Activated CD4-positive, alpha-beta T cell treated with anti-CD3 and anti-CD28 coated beads for 24 hours (primary cell): ENCODE data around the gene C3orf20.
"Not testable (repeated sequence)": the region's sequence is repeated elsewhere in the genome, so short reads cannot be mapped to it uniquely, and the experiment has no call there.

Experiments used
- DNase-seq, 2 donors: peaks; one replicate each; pipeline ENCODE4 v3.0.0-alpha.2; 2020; ENCODE audit warnings: low read depth in 2 of 2

Gene C3orf20

DNA sequence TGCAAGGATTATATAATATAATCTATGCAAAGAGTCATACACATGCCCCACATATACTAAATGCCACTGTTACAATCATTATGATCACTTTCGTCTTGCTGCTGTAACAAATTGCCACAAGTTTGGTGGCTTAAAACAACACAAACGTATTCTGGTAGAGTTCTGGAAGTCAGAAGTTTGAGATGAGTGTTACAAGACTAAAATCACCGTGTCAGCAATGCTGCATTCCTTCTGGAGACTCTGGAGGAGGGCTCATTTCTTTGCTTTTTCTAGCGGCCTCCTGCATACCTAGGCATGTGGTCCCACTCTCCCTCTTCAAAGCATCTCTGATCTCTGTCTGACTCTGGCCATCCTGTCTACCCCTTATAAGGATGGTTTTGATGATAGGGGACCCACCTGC lies 24.7 kb upstream of the C3orf20 start:
- DNase-seq = no peak

DNA sequence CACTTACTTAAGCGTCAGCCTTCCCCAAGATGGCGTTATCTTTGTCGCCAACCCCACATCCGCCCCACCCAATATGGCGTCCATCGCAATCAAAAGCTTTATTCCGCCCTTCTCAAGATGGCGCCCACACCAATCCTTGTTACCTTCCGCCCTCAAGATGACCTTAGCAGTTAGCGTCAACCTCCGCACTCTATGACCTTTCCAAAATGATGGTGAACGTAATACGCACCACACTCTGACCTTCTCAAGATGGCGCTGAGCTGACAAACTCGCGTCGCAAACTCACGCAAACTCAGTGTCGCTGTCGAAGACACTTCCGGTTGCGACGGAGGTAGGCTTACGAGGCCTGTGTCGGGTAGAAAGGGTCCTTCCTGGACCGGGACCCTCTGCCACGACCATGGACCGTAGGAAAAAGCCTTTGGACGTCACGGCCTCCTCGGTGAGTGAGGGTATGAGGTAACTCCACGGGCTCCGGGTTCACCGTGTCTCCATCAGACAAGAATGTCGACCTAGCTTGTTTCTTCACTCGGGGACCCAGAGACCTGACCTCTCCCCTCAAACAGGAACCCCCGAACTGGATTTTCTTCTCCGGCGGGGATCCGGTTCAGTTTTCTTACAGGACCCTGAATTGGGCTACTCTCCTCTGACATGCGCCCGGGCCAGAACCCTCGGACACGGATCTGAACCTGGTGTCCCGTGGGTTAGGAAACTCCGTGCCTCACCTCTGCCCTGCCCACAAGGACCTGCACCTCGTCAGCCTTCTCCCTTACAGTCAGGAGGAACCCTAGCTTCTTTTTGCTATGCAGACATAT lies 23.3 kb upstream of the C3orf20 start, which contains the start of gene CCDC174:
Gene CCDC174, plus strand, starts transcription at position 323 of the 812 bp plus-strand sequence. Its CDS starts 75 bp downstream, at position 398.
- DNase-seq = peak; percentile 82 to 89

DNA sequence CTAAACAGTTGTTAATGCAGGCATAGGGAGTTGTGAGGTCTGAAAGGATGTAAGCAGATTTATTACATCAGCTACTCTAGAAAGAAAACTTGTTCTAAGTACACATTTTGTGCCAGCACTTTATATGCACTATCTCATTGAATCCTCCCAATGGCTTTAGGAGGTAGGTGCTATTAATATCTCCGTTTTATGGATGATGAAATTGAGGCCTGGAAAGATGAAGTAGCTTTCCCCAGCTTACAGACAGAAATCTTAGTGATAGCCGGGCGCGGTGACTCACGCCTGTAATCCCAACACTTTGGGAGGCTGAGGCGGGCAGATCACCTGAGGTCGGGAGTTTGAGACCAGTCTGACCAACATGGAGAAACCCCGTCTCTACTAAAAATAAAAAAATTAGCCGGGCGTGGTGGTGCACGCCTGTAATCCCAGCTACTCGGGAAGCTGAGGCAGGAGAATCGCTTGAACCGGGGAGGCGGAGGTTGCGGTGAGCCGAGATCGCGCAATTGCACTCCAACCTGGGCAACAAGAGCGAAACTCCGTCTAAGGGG lies 22.5 kb upstream of the C3orf20 start:
- not testable (repeated sequence) for DNase-seq

DNA sequence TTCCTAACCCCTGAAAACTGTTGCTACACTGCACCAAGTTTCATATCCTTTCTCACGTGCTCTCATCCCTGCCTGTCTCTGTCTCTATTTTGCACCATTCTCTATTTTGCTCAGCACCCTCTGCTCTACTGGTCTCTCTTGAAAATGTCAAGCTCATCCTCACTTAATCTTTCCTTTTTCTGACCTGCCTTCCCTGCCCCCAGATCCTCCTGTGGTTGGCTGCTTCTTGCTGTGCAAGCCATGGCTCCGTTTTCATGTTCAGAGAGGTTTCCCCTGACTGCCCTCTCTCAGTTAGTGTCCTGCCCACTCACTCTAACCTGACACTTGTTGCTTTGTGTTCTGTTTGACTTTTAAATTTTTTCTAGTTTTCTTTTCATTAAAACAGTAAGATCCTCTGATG lies 17.4 kb upstream of the C3orf20 start:
- no peak for DNase-seq

DNA sequence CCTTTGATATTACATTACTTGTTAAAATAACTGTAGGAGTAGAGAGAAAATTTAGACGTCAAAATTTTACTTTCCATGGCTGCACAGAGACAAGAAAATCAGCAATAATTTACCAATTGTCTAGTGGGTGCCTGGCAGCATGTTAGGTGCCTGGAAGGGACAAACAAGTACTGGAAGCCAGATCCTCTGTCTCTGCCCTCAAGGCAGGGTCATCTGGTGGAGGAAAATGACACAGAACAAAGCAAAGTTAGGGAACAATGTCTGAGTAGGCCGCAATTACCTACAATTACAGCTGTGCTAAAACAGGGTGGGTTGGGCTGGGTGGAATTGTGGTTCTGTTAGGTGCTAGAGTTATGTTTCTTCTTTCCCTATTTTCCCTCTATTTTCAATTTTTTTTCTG lies 16.0 kb upstream of the C3orf20 start:
- DNase-seq = no peak

DNA sequence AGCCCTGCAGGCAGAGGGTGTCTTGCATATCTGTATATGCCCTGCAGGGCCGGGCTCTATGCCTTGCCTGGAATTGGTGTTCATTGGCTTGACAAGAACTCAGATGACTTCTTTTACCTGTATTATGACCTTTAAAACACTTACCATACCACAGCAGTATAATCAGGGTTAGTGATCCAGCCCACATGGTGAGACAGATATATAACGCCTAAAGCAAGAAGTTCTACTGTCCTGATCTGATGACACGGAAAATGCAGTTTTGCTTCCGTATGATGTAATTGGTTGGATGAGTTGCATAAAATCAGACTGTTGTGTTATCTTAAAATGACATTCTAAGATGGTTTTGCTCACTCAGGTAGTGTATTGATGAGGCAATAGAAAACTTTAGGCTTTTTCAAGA lies 14.0 kb upstream of the C3orf20 start:
- no peak for DNase-seq

DNA sequence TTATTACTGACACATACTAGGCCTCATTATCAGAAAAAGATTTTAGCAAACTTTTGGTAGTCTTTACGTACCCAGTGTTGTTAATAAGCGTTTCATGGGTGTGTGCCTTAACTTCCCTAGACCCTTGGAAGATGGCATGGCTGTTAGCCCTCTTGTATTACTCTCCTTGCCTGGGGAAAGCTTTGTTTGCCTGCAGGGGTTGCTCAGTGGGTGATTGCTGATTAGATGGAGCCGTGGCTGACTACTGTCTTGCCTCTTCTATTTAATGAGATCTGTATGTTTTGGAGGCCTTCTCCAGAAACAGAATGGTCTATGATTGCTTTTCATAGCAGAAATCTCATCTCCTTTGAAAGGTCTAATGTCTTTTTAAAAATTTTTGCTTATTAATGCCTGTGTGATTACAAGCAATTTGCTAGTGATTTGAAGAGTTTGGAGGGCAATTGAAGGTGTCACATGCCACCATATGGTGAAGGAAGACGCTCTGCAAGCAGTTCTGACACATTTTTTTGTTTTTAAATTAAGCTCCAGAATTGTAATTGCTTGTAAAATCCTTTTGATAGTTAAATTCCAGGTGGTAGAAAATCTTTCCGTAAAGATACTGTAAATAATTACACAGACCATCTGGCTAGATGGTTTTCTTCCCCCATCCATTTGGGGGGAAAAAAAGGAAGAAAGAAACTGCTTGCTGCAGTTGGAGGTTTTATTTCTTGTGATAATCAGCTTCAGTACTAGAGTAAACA lies 11.4 kb upstream of the C3orf20 start:
- DNase-seq = no peak

DNA sequence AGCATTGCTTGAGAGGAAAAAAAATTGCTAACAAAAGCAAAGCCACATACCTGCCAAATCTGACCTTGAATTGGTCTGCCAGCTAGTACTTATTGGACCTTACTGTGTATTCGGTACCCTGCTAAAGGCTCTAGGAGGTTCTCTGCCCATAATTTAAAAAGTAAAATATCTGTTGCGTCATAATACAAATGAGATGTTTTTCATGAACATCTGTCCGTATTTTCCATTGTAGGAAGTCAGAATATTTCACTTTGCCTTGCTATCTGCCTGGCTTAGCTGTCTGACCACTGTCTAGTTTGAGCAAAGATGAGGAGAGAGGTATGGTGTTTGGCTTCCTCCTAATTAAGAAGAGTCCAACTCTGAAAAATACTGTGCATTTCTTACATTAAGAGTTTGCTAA lies 10.8 kb upstream of the C3orf20 start:
- DNase-seq = no peak

DNA sequence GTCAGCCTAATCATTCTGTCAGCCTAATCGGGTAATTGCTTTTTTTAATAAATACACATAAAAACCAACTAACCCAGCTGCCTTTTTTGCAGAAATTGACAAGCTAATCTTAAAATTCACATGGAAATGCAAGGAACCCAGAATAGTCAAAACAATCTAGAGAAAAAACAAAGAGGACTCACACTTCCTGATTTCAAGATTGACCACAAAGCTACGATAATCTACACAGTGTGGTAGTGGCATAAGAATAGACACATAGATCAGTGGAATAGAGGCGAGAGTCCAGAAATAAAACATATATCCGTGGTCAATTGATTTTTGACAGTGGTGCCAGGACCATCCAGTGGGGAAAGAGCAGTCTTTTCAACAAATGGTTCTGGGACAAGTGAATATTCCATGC lies 2.4 kb upstream of the C3orf20 start:
- DNase-seq = no peak

DNA sequence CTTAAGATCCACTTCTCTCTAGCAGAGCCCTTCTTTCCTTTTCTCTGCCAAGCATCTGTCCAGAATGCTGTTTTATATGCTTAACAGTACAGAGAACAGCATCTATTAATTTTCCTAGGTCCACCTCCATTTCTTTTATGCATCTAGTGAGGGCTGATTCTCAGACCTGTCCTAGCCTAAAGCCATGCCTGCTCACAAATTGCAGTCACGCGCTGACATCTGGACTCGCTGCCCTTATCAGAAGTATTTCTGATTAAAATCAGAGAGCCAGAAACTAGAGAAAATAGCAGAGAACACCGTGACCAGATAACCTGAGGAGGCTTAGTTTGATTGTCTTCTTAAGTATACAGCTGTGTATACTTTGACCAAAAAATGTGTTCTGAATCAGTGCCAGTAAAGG lies 1.9 kb downstream of the C3orf20 start:
- DNase-seq = no peak

DNA sequence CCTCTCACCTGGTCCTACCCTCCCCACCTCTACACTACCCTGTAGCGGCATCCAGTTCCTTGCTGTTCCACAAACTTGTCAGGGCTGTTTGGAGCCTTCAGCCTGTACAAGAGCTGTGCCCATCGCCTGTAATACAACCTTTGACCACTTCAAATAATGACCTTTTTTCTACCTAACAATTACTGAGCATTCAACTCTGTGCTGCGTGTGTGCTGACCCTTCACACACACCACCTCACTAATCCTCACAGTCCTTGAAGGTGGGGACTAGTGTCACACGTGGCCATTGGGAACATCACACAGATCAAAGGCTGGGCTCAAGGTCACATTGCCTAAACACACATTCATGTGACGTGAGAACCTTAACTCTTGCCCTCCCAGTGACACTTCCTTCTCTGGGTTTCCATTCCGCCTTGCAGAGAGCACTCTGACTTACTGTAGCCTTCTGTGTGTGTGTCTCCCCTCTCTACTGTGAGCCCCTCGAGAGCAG lies 3.1 kb downstream of the C3orf20 start:
- DNase-seq = no peak

DNA sequence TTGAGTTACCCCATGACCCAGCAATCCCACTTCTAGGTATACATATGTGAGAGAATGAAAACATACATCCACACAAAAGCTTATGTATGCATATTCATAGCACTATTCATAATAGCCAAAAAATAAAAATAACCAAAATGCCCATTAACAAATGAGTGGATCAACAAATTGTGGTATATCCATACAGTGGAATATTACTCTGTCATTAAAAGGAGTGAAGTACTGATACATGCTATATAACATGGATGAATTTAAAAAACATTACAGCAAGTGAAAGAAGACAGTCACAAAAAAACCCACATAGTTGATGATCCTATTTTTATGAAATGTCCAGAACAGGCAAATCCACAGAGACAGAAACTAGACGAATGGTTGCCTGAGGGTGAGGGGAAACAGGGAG lies 5.2 kb downstream of the C3orf20 start:
- DNase-seq = no peak

DNA sequence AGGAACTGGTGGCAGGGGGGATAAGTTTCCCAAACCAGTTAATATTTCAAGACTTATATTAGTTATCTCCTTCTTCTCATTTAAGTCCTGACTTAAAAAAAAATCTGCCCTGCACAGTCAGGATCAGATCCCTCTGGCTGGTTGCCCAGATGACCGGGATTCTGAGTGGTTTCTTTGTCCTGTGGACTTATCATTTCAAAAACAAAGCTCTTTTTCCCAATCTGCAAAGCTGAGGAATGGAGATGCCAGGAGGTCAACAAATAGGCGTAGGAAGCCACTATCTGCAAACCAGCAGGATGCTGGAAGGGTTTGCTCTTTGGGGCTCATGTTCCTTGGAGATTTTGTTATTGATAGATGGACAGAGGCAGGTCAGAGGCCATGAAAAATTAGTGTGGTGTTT lies 5.8 kb downstream of the C3orf20 start:
- no peak for DNase-seq

DNA sequence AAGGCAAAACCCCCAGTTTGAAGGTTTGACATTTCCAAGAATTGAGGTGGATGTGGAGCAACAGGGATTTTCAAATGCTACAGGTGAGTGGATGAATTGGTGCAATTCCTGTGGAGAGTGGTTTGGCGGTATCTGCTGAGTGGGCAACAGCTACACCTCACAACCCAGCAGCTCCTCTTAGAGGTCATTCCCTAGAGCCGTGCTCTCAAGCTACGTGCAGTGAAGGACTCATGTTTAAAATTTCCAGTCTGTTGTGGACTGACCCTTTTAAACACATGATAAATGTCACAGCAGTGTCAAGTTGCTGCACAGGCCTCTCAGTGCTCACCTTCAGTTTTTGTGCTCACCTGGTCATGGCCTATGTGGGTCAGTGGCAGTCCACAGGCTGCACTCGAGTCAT lies 9.5 kb downstream of the C3orf20 start:
- DNase-seq = no peak

DNA sequence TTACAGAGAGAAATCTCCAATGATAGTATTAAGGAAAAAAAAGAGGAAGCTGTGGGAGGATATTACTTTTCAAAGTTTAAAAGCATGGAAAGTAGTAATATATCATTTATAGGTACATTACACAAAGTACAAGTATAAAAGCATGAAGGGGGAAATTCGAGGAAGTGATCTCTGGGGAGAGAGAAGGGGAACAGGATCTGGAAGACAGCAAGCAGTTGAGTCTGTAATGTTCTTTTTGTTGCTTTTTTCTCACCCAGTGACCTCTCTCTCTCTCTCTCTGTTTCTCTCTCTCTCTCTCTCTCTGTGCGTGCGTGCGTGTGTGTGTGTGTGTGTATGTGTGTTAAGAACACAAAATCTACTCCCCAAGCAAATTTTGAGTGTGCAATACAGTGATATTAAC lies 10.2 kb downstream of the C3orf20 start:
- DNase-seq = no peak

DNA sequence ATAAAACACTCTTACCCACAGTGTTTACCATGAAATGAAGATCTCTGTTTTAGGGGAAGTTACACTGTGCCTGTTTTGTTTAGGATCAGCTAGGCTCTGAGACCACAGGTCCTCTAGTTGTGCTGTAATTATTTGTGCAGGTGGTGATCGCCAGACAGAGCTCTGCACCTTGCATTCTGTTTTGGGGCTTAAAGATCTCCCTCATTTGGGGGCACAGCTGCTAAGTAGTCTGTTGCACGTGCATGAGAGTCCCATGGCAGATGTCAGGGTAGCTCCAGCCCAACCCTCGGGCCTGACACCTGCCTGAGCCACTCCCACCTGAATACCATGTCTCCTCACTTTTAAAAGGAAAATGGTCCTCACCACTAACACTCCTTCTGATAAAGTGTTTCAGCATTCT lies 12.4 kb downstream of the C3orf20 start:
- no peak for DNase-seq

DNA sequence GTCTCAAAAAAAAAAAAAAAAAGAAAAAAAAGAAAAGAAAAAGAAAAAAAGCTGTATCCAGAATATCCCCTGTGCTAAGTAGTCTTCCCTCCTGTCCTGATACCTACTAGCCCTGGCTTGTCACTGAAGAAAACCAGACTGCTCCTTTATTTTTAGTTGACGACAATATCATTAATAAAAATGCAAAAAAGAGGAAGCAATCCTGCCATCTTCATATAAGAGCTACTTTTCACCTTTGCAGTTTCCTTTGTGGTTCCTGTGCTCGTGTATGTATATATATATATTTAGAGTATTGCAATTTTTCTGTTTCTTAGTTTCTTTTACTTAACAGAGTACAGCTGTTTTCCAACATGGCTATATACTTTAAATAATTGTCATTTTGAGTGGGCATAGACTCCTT lies 13.6 kb downstream of the C3orf20 start:
- DNase-seq = no peak

DNA sequence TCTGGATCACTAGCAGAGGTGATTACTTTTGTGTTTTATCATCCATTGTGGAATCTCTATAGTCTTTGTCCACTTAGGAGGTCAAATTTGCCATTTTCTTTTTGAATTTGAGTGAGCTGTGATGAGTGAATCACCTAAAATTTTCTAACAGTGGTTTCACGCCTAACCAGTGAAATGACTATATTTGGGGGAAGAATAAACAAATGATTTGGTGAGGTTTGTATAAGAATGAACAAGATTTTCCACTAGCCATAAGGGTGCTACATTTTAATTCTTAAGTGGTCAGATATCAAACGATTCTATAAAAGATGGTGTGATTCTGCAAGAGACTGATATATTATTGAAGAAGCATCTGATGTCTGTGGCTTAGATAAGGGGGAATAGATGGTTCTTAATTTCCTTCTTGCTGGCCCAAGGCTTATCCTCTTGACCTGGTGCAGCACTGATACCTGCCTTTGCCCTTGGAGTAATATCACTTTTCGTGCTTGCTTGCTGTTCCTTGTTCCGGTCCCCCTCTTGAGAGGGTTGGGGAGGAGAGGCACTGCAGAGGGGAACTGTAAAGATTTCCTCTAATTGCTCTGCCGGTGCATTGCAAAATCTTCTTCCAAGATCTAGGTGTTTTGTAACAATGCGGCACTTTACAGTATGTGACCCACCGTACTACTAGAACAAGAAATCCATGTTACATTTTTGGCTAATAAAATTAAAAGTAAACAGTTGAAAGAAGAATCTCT lies 14.5 kb downstream of the C3orf20 start:
- DNase-seq = no peak

DNA sequence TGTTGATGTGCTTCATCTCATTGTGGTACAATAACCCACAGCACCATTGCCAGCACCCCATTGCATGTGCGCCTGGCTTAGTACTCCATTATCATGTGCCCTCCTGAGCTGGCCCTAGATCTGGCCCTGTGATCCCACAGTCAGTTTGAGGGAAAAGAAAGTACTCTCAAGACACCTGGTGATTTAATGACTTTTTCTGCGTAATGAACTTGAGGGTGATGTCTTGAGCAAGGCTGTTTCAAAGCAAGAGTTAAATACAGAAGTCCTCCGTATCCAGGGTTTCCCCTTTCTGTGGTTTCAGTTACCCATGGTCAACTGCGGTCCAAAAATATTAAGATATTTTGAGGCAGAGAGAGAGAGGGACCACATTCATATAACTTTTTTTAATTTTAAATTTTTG lies 16.3 kb downstream of the C3orf20 start:
- DNase-seq = no peak

DNA sequence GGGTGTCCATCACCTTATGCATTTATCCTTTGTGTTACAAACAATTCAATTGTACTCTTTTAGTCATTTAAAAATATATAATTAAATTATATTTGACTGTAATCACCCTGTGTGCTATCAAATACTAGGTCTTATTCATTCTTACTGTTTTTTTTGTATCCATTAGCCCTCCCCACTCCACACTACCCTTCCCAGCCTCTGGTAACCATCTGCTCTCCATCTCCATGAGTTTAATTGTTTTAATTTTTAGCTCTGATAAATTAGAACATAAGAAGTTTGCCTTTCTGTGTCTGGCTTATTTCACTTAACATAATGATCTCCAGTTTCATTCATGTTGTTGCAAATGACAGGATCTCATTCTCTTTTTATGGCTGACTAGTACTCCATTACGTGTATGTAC lies 16.8 kb downstream of the C3orf20 start:
- DNase-seq = no peak

DNA sequence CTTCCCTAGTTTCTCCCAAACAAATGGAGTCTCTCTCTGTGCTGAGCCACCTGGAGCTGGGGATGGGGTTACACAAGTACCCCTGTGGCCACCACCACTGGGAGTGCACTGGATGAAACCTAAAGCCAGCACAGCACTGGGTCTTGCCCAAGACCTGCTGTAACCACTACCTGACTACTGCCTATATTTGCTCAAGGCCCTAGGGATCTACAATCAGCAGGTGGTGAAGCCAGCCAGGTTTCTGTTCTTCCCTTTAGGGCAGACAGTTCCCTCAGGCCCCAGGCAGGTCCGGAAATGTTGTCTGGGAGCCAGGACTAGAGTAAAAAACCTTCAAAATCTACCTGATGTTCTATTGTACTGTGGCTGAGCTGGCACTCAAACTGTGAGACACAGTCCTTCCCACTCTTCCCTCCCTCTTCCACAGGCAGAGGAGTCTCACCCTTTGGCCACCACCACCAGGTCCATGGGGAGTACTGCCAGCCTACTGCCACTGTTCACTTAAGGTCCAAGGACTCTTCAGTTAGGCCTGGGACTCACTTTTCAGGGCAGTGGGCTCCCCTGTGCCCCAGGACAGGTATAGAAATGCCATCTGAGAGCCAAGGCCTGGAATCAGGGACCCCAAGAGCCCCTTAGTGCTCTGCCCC lies 23.8 kb downstream of the C3orf20 start:
- DNase-seq = no peak

DNA sequence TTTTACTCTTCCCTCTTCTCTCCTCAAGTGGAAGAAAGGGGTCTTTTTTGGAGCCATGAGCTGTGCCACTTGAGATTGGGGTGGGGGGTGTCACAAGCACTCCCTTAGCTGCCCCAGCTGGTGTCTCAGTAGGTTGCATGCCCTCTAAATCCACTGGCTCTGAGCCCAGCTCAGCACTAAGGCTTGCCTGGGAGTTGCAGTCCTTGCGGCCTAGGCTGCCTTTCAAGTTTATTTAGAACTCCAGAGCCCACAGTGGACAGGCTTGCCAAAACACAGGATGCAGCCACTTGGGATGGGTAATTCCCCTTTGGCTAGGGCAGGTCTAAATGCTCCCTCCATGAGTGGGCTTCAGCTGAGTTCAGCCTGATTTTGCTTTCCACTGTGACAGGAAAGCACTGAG lies 24.7 kb downstream of the C3orf20 start:
- no peak for DNase-seq
